ENCODE measurements around the gene ARRDC2. TPM values are rescaled to one million over a fixed set of nuclear protein-coding genes. Genes with fewer than 3 reads are reported as not detected.

Gene ARRDC2
- total and polyA plus RNA-seq, 4 donors: 2.7 to 32.3 (median 6.5) TPM

- Histone ChIP-seq H3K27me3 (ENCODE audit: control insufficient read depth in 4 of 4, insufficient read depth in 4 of 4, low read length in 3 of 4) (no peaks in the 10 kb centered on the region), H3K9ac (ENCODE audit: low read depth in 1 of 2, low read length in 2 of 2) (peak overlapping the region in 1 of 2 donors; percentile 17), H3K9me3 (ENCODE audit: control insufficient read depth in 4 of 4, low read length in 3 of 4) (no peaks in the 10 kb centered on the region), H3K4me1 (ENCODE audit: control insufficient read depth in 4 of 4, insufficient read depth in 4 of 4, low read length in 3 of 4) (peaks cover 5 to 51% (median 27%) of the 10 kb centered on the region in 4 donors), H3K36me3 (ENCODE audit: control insufficient read depth in 4 of 4, insufficient read depth in 3 of 4, low read depth in 1 of 4, low read length in 3 of 4) (peaks cover 0 to 5% (median 3%) of the 10 kb centered on the region in 4 donors), H3K4me3 (ENCODE audit: low read depth in 1 of 3, low read length in 3 of 3) (no peak overlapping the region), H3K27ac (ENCODE audit: low read depth in 1 of 2, low read length in 2 of 2) (peak overlapping the region; percentile 59 to 64)
- peak in 1 of 2 donors; percentile 22 for TF ChIP-seq RXRA (IDR thresholded peaks at IDR 0.05)
- peak; percentile 91 for TF ChIP-seq NR2F2 (IDR thresholded peaks at IDR 0.05)
- peak; percentile 49 for TF ChIP-seq SP1 (IDR thresholded peaks at IDR 0.05)
- TF ChIP-seq RAD21 (IDR thresholded peaks at IDR 0.05): no peak
- DNase-seq (ENCODE audit: low spot score): no peak
- 76% methylated on average over 15 of the region's 15 CpGs for WGBS
Observed at GRCh38 chr19:18017275-18018083, 9.5 kb downstream of the ARRDC2 start.

DNA sequence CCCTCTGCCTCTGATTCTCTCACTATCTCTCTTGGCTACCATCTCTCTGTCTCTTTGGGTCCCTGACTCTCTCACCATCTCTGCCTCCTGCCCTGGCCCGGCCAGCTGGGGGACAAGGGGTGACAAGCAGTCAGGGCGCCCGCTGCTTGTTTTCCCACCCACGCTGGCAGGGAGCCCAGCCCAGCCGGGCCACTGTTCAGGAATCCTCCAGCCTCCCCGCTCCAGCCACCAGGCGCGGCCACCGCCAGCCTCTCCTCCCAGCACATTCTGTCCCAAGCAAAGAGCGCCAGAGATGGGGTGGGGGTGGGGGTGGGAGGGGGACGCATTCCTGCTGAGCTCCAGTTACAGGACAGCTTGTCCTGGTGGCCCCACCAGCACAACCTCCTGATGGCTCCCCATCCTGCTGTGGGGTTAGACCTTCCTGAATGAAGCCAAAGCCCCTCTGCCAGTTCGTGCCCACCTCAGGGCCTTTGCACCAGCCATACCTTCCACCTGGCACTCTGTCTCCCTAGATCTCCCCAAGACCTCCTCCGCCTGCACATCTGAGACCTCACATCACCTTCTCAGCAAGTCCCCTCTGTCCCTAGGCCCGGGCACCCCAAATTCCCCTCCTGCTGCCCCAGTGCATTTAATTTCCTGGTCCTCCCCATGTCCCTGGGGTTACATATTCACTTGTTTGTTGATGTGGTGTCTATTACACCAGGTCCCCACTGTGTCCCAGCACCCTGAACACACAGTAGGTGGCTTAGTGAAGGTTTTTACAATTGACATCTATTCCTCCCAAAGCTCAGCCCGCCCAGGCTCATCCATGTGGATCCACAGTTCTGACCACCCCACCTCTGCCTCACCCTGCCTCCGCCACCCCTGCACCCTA, 12.5 kb downstream of the ARRDC2 start:
- Histone ChIP-seq H3K27ac (ENCODE audit: low read depth in 1 of 2, low read length in 2 of 2) (peak overlapping the region; percentile 63 to 78), H3K36me3 (ENCODE audit: control insufficient read depth in 4 of 4, insufficient read depth in 3 of 4, low read depth in 1 of 4, low read length in 3 of 4) (peaks cover 0 to 3% (median under 1%) of the 10 kb centered on the region in 4 donors), H3K27me3 (ENCODE audit: control insufficient read depth in 4 of 4, insufficient read depth in 4 of 4, low read length in 3 of 4) (no peaks in the 10 kb centered on the region), H3K4me1 (ENCODE audit: control insufficient read depth in 4 of 4, insufficient read depth in 4 of 4, low read length in 3 of 4) (peaks cover 6 to 29% (median 14%) of the 10 kb centered on the region in 4 donors), H3K4me3 (ENCODE audit: low read depth in 1 of 3, low read length in 3 of 3) (no peak overlapping the region), H3K9ac (ENCODE audit: low read depth in 1 of 2, low read length in 2 of 2) (peak overlapping the region in 1 of 2 donors; percentile 15), H3K9me3 (ENCODE audit: control insufficient read depth in 4 of 4, low read length in 3 of 4) (no peaks in the 10 kb centered on the region)
- 35% methylated on average over 16 of the region's 16 CpGs for WGBS
- peak; percentile 64 for DNase-seq (ENCODE audit: low spot score)
- TF ChIP-seq REST (IDR thresholded peaks at IDR 0.05) (no peak), RAD21 (IDR thresholded peaks at IDR 0.05) (peak in 1 of 2 donors; percentile 49), CTCF (IDR thresholded peaks at IDR 0.05; ENCODE audit: low read depth, low read length, missing input control) (peak; percentile 12), GABPA (IDR thresholded peaks at IDR 0.05 in 1 of 2, conservative IDR thresholded peaks at IDR 0.05 in 1 of 2) (no peak), TAF1 (conservative IDR thresholded peaks at IDR 0.05) (no peak), NR2F2 (IDR thresholded peaks at IDR 0.05) (peak; percentile 49), SP1 (IDR thresholded peaks at IDR 0.05) (peak; percentile 84), HNF4A (conservative IDR thresholded peaks at IDR 0.05) (no peak), EGR1 (IDR thresholded peaks at IDR 0.05; ENCODE audit: low read depth in 2 of 2) (no peak), RXRA (IDR thresholded peaks at IDR 0.05) (peak; percentile 27 to 32)
- TF ChIP-seq, protein P1, sequence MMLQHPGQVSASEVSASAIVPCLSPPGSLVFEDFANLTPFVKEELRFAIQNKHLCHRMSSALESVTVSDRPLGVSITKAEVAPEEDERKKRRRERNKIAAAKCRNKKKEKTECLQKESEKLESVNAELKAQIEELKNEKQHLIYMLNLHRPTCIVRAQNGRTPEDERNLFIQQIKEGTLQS (IDR thresholded peaks at IDR 0.05): no peak
